Uterus (tissue), 2 donors: Measurements from ENCODE around the gene TSKS.

Experiments
- POLR2A ChIP-seq, 2 donors: fragments of 450-650 bp; IDR thresholded peaks; one replicate each; pipeline ENCODE4 v1.6.1; 2016; ENCODE audit warnings: antibody characterized with exemption in 2 of 2, mild to moderate bottlenecking in 1 of 2, moderate library complexity in 1 of 2
- TF ChIP-seq, protein P1 (sequence below), 4 experiments: fragments of 200-600 bp in 2 of 4; fragments of 450-650 bp in 2 of 4; sonication (generic) in 2 of 4; IDR thresholded peaks; one replicate each; pipeline ENCODE4 v1.5.1; 2016 to 2019; ENCODE audit warnings: antibody characterized with exemption in 4 of 4, mild to moderate bottlenecking in 2 of 4, moderate library complexity in 1 of 4

GRCh38 chr19:49700563-49700962 is 62.5 kb downstream of the TSKS start:
- TF ChIP-seq, protein P1, sequence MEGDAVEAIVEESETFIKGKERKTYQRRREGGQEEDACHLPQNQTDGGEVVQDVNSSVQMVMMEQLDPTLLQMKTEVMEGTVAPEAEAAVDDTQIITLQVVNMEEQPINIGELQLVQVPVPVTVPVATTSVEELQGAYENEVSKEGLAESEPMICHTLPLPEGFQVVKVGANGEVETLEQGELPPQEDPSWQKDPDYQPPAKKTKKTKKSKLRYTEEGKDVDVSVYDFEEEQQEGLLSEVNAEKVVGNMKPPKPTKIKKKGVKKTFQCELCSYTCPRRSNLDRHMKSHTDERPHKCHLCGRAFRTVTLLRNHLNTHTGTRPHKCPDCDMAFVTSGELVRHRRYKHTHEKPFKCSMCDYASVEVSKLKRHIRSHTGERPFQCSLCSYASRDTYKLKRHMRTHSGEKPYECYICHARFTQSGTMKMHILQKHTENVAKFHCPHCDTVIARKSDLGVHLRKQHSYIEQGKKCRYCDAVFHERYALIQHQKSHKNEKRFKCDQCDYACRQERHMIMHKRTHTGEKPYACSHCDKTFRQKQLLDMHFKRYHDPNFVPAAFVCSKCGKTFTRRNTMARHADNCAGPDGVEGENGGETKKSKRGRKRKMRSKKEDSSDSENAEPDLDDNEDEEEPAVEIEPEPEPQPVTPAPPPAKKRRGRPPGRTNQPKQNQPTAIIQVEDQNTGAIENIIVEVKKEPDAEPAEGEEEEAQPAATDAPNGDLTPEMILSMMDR (IDR thresholded peaks at IDR 0.05), result no peak
- no peak for TF ChIP-seq POLR2A (IDR thresholded peaks at IDR 0.05)
